Gastroesophageal sphincter (tissue), 4 donors: ENCODE results near the gene KRTAP13-3. TPM values are rescaled to one million over a fixed set of nuclear protein-coding genes. Genes with fewer than 3 reads are reported as not detected.
A peak's percentile ranks its signal among the peaks of the same experiment; 100 is the strongest.

Experiments used
- ATAC-seq: fragments of 150-250 bp; one replicate; pipeline ENCODE4 v1.9.1; 2016; ENCODE audit warnings: mild to moderate bottlenecking, moderate library complexity
- H3K27ac ChIP-seq, 4 donors: fragments of 200-600 bp; sonication (generic) in 3 of 4; 1 replicate in 3 of 4; 2 replicates in 1 of 4; pipeline ENCODE4 v1.5.1; 2016 to 2019
- H3K27me3 ChIP-seq: fragments of 200-600 bp; sonication (generic); one replicate; pipeline ENCODE4 v1.5.1; 2019
- H3K36me3 ChIP-seq, 2 donors: fragments of 200-600 bp; sonication (generic); one replicate each; pipeline ENCODE4 v1.5.1; 2019; ENCODE audit warnings: control low read depth in 1 of 2
- H3K4me1 ChIP-seq, 3 donors: fragments of 200-600 bp; sonication (generic); 1 replicate in 2 of 3; 2 replicates in 1 of 3; pipeline ENCODE4 v1.5.1; 2016 to 2019; ENCODE audit warnings: control low read depth in 2 of 3
- H3K4me3 ChIP-seq, 2 donors: fragments of 200-600 bp; sonication (generic); one replicate each; pipeline ENCODE4 v1.5.1; 2019; ENCODE audit warnings: mild to moderate bottlenecking in 1 of 2, moderate library complexity in 1 of 2
- H3K9me3 ChIP-seq, 3 donors: fragments of 200-600 bp; sonication (generic); one replicate each; pipeline ENCODE4 v1.5.1; 2017 to 2019; ENCODE audit warnings: control low read depth in 2 of 3
- EP300 ChIP-seq: sonication (generic); formaldehyde crosslinking; IDR thresholded peaks from one replicate; pipeline ENCODE4 v1.6.1; 2017; ENCODE audit warnings: antibody characterized with exemption, mild to moderate bottlenecking
- POLR2A ChIP-seq, 2 donors: fragments of 450-650 bp; IDR thresholded peaks; one replicate each; pipeline ENCODE4 v1.6.1; 2017; ENCODE audit warnings: antibody characterized with exemption in 2 of 2, mild to moderate bottlenecking in 2 of 2, moderate library complexity in 1 of 2
- POLR2AphosphoS5 ChIP-seq: sonication (generic); formaldehyde crosslinking; IDR thresholded peaks from one replicate; pipeline ENCODE4 v1.6.1; 2017; ENCODE audit warnings: antibody characterized with exemption
- WGBS, 2 donors: methylation state at CpG; one replicate each; pipeline ENCODE4 v1.1.5; 2018; ENCODE audit warnings: low coverage in 1 of 2; 5-methylcytosine and 5-hydroxymethylcytosine counted together
- total RNA-seq, 4 donors: library from RNA; depleted of rRNA; stranded (reverse); fragments of >200 nt; gene quantifications; one replicate each; pipeline ENCODE4 v1.1.0, GENCODE V29; 2016
- TF ChIP-seq, protein P1 (sequence below), 4 experiments: fragments of 200-600 bp in 2 of 4; fragments of 450-650 bp in 2 of 4; sonication (generic) in 1 of 4; IDR thresholded peaks; one replicate each; pipeline ENCODE4 v1.5.1; 2017 to 2019; ENCODE audit warnings: antibody characterized with exemption in 4 of 4, mild to moderate bottlenecking in 2 of 4, moderate library complexity in 2 of 4

Gene KRTAP13-3
- total RNA-seq, 4 donors from 2014 or later, result not detected

DNA sequence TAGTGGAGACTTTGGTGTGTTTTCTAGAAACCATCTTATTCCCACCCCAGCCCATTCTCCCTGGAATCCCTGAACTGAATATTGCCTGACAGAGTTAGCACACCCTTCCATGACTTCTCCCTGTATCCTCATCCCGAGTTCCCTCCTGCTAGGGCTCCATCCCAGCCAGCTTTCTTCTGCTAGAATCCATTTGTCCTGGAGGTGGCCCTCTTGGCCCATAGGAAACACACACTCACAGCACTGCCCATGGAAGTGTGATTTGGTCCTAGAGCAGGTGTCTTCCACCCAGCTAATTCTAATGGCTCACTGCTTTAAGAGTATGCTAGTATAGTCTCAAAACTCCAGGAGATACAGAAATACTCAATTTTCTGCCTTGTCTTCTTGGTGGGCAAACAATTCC, 18.5 kb upstream of the KRTAP13-3 start:
- WGBS, 2 donors, result 29 to 80% methylated on average over 1 of the region's 1 CpG
- H3K4me1 ChIP-seq, result no peaks in the 10 kb centered on the region
- no peaks in the 10 kb centered on the region for H3K36me3 ChIP-seq
- TF ChIP-seq EP300 (no peak), POLR2AphosphoS5 (no peak), POLR2A (IDR thresholded peaks at IDR 0.05) (no peak)
- TF ChIP-seq, protein P1, sequence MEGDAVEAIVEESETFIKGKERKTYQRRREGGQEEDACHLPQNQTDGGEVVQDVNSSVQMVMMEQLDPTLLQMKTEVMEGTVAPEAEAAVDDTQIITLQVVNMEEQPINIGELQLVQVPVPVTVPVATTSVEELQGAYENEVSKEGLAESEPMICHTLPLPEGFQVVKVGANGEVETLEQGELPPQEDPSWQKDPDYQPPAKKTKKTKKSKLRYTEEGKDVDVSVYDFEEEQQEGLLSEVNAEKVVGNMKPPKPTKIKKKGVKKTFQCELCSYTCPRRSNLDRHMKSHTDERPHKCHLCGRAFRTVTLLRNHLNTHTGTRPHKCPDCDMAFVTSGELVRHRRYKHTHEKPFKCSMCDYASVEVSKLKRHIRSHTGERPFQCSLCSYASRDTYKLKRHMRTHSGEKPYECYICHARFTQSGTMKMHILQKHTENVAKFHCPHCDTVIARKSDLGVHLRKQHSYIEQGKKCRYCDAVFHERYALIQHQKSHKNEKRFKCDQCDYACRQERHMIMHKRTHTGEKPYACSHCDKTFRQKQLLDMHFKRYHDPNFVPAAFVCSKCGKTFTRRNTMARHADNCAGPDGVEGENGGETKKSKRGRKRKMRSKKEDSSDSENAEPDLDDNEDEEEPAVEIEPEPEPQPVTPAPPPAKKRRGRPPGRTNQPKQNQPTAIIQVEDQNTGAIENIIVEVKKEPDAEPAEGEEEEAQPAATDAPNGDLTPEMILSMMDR (IDR thresholded peaks at IDR 0.05), result no peak
- no peaks in the 10 kb centered on the region for H3K27me3 ChIP-seq
- no peak overlapping the region for H3K27ac ChIP-seq
- no peak for ATAC-seq
- H3K4me3 ChIP-seq, result no peak overlapping the region
- no peaks in the 10 kb centered on the region for H3K9me3 ChIP-seq

DNA sequence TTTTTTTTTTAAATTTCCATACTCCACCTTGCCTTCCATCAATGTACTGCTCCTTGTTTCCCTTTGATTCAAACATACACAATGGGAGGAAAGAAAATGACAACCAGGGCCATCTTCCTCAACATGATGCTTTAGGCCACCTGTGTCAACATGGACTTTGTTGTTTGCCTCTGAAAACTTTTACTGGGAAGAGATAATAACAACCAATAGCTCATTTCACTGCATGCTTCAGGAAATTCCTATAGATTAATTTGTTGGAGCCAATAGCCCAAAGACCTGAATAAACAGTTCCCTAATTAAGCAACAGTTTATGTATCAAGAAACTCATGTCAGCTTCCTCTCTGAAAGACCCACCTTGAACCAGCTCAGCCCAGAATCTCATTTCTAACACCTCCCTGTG, 17.5 kb upstream of the KRTAP13-3 start:
- Histone ChIP-seq H3K27ac (no peak overlapping the region), H3K9me3 (no peaks in the 10 kb centered on the region), H3K27me3 (no peaks in the 10 kb centered on the region), H3K4me3 (no peak overlapping the region), H3K4me1 (no peaks in the 10 kb centered on the region), H3K36me3 (no peaks in the 10 kb centered on the region)
- TF ChIP-seq POLR2A (IDR thresholded peaks at IDR 0.05), result no peak
- no peak for TF ChIP-seq EP300
- TF ChIP-seq, protein P1 (IDR thresholded peaks at IDR 0.05), result no peak
- no peak for TF ChIP-seq POLR2AphosphoS5
- no peak for ATAC-seq

- Histone ChIP-seq H3K4me1 (no peaks in the 10 kb centered on the region), H3K36me3 (no peaks in the 10 kb centered on the region), H3K27ac (no peak within 1 kb of the TSS), H3K9me3 (no peaks in the 10 kb centered on the region), H3K4me3 (no peak within 1 kb of the TSS), H3K27me3 (no peaks in the 10 kb centered on the region)
- WGBS, 2 donors, result 87% methylated on average over 3 to 5 of the region's 5 CpGs
- no peak for ATAC-seq
- TF ChIP-seq EP300 (no peak), POLR2AphosphoS5 (no peak), POLR2A (IDR thresholded peaks at IDR 0.05) (no peak)
- TF ChIP-seq, protein P1 (IDR thresholded peaks at IDR 0.05), result no peak
Measured at GRCh38 chr21:30439975-30440374, 14.2 kb upstream of the KRTAP13-3 start, which contains the start of gene KRTAP15-1. TSS of gene KRTAP15-1 (plus strand) at chr21:30440275. CDS start at chr21:30440328, 53 bp downstream.

DNA sequence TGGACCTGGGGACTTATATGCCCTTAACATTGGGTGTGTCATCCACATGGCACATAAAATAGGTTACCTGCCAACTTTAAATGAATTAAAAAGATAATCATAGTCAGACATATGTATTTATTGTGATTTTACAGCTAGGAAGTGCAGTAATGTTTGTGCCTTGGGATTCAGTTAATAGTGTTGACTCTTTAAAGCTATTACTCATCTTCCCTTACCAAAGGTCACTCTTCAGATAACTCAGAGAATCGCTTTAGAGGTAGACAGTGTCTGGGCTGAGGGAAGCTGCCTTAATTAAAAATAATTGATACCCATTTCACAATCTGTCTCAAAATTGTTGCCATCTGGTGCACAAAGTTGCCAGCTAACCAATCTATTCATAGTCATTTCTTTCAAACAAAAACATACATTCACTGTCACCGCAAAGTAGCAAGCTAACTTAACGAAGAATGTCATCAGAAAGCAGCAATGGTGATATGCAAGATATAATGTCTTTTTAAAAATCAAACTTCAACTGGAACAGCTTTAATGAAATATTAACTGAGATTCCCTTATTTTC, 11.4 kb upstream of the KRTAP13-3 start:
- Histone ChIP-seq H3K4me1 (no peaks in the 10 kb centered on the region), H3K27me3 (no peaks in the 10 kb centered on the region), H3K36me3 (no peaks in the 10 kb centered on the region), H3K27ac (no peak overlapping the region), H3K9me3 (no peaks in the 10 kb centered on the region), H3K4me3 (no peak overlapping the region)
- 42 to 67% methylated on average over 3 of the region's 3 CpGs for WGBS, 2 donors
- TF ChIP-seq, protein P1 (IDR thresholded peaks at IDR 0.05), result no peak
- TF ChIP-seq POLR2AphosphoS5 (no peak), EP300 (no peak), POLR2A (IDR thresholded peaks at IDR 0.05) (no peak)
- ATAC-seq, result no peak

DNA sequence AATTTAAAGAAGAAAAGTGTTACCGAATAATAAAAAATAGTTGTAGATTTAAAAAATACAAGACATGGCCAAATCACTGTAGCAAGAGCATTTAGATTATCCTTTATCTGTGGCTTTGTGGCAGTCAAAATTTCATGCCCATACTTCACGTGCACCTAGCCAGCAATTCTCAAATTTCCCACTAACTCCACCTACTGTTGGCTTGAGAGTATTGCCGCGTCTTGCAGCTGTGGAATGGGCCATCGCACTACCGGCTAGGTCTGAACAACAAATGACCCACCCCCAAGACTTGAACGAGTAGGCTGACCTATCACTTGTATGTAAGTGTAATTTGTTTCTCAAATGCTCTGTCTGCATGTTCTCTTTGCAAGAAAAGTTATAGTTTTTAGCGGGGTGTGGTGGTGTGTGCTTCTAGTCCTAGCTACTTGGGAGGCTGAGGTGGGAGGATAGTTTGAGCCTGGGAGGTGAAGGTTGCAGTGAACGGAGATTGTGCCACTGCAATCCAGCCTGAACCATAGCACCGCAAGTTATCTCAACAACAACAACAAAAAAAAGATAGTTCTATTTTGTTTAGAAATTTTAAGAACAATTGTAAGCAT, 8.4 kb upstream of the KRTAP13-3 start:
- WGBS, 2 donors, result 34 to 38% methylated on average over 10 of the region's 10 CpGs
- ATAC-seq, result no peak
- no peak overlapping the region for H3K4me3 ChIP-seq

More for the DNA sequence above, 8.4 kb upstream of the KRTAP13-3 start:
- TF ChIP-seq POLR2AphosphoS5, result no peak
- TF ChIP-seq, protein P1 (IDR thresholded peaks at IDR 0.05), result peak in 1 of 4 experiments; percentile 38
- Histone ChIP-seq H3K4me1 (no peaks in the 10 kb centered on the region), H3K27ac (no peak overlapping the region), H3K27me3 (no peaks in the 10 kb centered on the region), H3K9me3 (no peaks in the 10 kb centered on the region), H3K36me3 (no peaks in the 10 kb centered on the region)
